GM19397 (cell line): ENCODE data around the gene CHL1.

ENCODE experiments used
- ATAC-seq: cut with Tn5 transposase; IDR thresholded peaks from one replicate; pipeline ENCODE4 v1.9.1; 2021; ENCODE audit warnings: mild to moderate bottlenecking, moderate library complexity; ENCODE audit not compliant: unreplicated experiment

Gene CHL1

DNA sequence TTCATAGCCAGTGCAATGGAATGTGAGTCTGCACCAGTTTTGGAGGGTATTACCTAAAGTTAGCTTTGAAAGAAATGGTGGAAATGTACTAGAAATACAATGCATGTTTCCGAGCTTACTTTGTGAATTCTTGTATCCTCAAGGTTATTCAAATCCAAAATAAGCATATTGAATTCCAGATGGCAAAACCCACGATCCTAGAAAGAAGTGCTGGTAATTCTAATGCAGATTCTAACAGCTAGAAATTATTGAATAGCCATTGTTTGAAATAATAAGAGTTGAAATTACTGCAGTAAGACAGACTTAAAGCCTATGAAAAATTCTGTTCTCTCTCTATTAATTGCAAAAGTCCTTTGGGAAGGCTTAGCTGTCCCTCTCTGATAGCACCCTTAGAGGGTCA, 258.4 kb downstream of the CHL1 start:
- ATAC-seq: no peak

DNA sequence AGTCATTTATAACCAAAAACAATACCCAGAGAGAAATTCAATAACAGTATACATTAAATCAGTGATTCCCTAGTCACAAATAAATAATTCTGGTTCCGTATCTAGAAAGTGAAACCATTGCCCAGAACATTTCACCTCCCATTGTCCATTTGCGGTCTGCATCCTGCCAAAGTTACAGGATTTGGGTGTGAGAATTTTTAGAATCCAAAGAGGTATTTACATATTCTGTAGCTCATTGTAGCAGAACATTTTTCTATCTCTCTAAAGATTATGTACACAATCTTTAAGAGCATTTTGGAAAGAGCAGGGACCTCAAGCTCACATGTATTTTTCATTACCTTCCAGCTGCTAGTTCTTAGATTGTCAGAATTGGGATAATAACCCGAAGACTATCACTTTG, 261.6 kb downstream of the CHL1 start:
- ATAC-seq: no peak

GRCh38 chr3:458653-459310, 262.2 kb downstream of the CHL1 start:
- no peak for ATAC-seq
